ENCODE data around the gene RECQL5.

DNA sequence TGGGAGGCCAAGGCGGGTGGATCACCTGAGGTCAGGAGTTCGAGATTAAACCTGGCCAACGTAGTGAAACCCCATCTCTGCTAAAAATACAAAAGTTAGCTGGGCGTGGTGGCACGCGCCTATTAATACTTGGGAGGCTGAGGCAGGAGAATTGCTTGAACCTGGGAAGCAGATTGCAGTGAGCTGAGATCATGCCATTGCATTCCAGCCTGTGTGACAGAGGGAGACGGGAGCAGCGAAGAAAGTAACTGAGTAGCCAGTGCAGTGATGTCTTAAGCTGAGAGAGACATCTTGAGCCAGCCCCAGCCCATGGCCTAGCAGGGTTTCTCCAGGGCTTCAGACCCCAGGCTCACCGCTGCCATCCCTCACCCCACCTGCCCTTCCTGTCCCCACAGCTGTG is 43.6 kb downstream of the RECQL5 start:
- TF ChIP-seq CTCF (IDR thresholded peaks at IDR 0.05) = no peak
- no peak for TF ChIP-seq POLR2A (IDR thresholded peaks at IDR 0.05)
